IMR-90 (cell line): ENCODE data around the gene RSBN1. TPM values are rescaled to one million over a fixed set of nuclear protein-coding genes. Genes with fewer than 3 reads are reported as not detected.

Experiments
- ATAC-seq: fragments of 200-7000 bp; cut with Tn5 transposase; 2 replicates; pipeline ENCODE4 v1.9.1; 2020; ENCODE audit warnings: low read depth, mild to moderate bottlenecking, moderate library complexity
- BruUV-seq: library from RNA; stranded (reverse); fragments of 400-500 nt; replicated peaks from 2 replicates; lab custom pipeline; 2021; lab: Mats Ljungman, UMichigan
- CTCF ChIA-PET: fragments of 300-600 bp; formaldehyde crosslinking; extraction: SDS; loops from one replicate; lab custom pipeline; 2021; ENCODE audit warnings: antibody characterized with exemption; lab: Yijun Ruan, JAX
- POLR2A ChIA-PET: fragments of 300-600 bp; sonication (Branson Sonifier 250); formaldehyde crosslinking; loops from one replicate; lab custom pipeline; 2022; ENCODE audit warnings: antibody characterized with exemption; ENCODE audit not compliant: unreplicated experiment; lab: Charles Lee
- DNase-seq: peaks from one replicate; pipeline ENCODE4 v3.0.0; 2013
- H2AFZ ChIP-seq: replicated peaks from 2 replicates; pipeline ENCODE3; 2013; ENCODE audit warnings: low read length, mild to moderate bottlenecking; ENCODE audit not compliant: poor library complexity
- H2AK5ac ChIP-seq: 2 replicates; pipeline ENCODE4 v1.6.1; 2013; ENCODE audit warnings: low read depth, low read length, inconsistent platforms
- H2AK9ac ChIP-seq: replicated peaks from 2 replicates; pipeline ENCODE3; 2013; ENCODE audit warnings: mild to moderate bottlenecking, low read depth, low read length, moderate library complexity; ENCODE audit not compliant: poor library complexity
- H2BK120ac ChIP-seq: 2 replicates; pipeline ENCODE4 v1.6.1; 2013; ENCODE audit warnings: low read depth, low read length, inconsistent platforms
- H2BK15ac ChIP-seq: 3 replicates; pipeline ENCODE4 v1.6.1; 2013; ENCODE audit warnings: low read depth, low read length, inconsistent platforms
- H2BK20ac ChIP-seq: 2 replicates; pipeline ENCODE4 v1.6.1; 2013; ENCODE audit warnings: low read depth, mild to moderate bottlenecking, inconsistent platforms, low read length, moderate library complexity
- H2BK5ac ChIP-seq: 2 replicates; pipeline ENCODE4 v1.6.1; 2013; ENCODE audit warnings: mild to moderate bottlenecking, low read depth, low read length, inconsistent platforms; ENCODE audit not compliant: poor library complexity, severe bottlenecking
- H3K14ac ChIP-seq: replicated peaks from 2 replicates; pipeline ENCODE4 v1.6.1; 2013; ENCODE audit warnings: low read depth, low read length, inconsistent platforms
- H3K18ac ChIP-seq: 2 replicates; pipeline ENCODE4 v1.6.1; 2013; ENCODE audit warnings: low read depth, low read length, control low read depth
- H3K23ac ChIP-seq: 2 replicates; pipeline ENCODE4 v1.6.1; 2013; ENCODE audit warnings: low read depth, low read length, inconsistent platforms
- H3K27ac ChIP-seq: 2 replicates; pipeline ENCODE4 v1.5.1; 2013; ENCODE audit warnings: mild to moderate bottlenecking, control low read depth, low read length; ENCODE audit not compliant: insufficient read depth
- H3K27me3 ChIP-seq: 2 replicates; pipeline ENCODE4 v1.6.1; 2013; ENCODE audit warnings: low read length; ENCODE audit not compliant: control insufficient read depth, insufficient read depth
- H3K36me3 ChIP-seq: 2 replicates; pipeline ENCODE4 v1.6.1; 2013; ENCODE audit warnings: low read length, mixed read lengths; ENCODE audit not compliant: control insufficient read depth, insufficient read depth
- H3K4ac ChIP-seq: 2 replicates; pipeline ENCODE4 v1.6.1; 2013; ENCODE audit warnings: low read depth, low read length, inconsistent platforms
- H3K4me1 ChIP-seq: 2 replicates; pipeline ENCODE4 v1.6.1; 2013; ENCODE audit warnings: low read length, mixed read lengths; ENCODE audit not compliant: control insufficient read depth, insufficient read depth
- H3K4me2 ChIP-seq: 2 replicates; pipeline ENCODE4 v1.6.1; 2013; ENCODE audit warnings: low read depth, mild to moderate bottlenecking, control low read depth, low read length, moderate library complexity
- H3K4me3 ChIP-seq: 2 replicates; pipeline ENCODE4 v1.5.1; 2013; ENCODE audit warnings: low read depth, mild to moderate bottlenecking, control low read depth, low read length, moderate library complexity; ENCODE audit not compliant: insufficient read depth
- H3K56ac ChIP-seq: 2 replicates; pipeline ENCODE4 v1.6.1; 2013; ENCODE audit warnings: low read length, inconsistent platforms; ENCODE audit not compliant: insufficient read depth; ENCODE audit errors: extremely low read depth
- H3K79me1 ChIP-seq, 2 experiments: 2 replicates each; pipeline ENCODE4 v1.6.1; 2013; ENCODE audit warnings: low read length in 2 of 2, inconsistent platforms in 1 of 2, low read depth in 1 of 2
- H3K9ac ChIP-seq: 2 replicates; pipeline ENCODE4 v1.6.1; 2013; ENCODE audit warnings: low read depth, low read length, control low read depth
- H3K9me1 ChIP-seq: 2 replicates; pipeline ENCODE4 v1.6.1; 2013; ENCODE audit warnings: low read length, inconsistent platforms; ENCODE audit not compliant: insufficient read depth
- H3K9me3 ChIP-seq: 2 replicates; pipeline ENCODE4 v1.6.1; 2013; ENCODE audit warnings: low read length; ENCODE audit not compliant: control insufficient read depth, insufficient read depth
- H4K20me1 ChIP-seq: 2 replicates; pipeline ENCODE4 v1.6.1; 2013; ENCODE audit warnings: low read length, inconsistent platforms; ENCODE audit not compliant: insufficient read depth
- H4K5ac ChIP-seq: 2 replicates; pipeline ENCODE4 v1.6.1; 2013; ENCODE audit warnings: mild to moderate bottlenecking, low read depth, low read length, control low read depth
- H4K8ac ChIP-seq, 2 experiments: 2 replicates each; pipeline ENCODE4 v1.6.1; 2013; ENCODE audit warnings: low read depth in 2 of 2, low read length in 2 of 2, control low read depth in 1 of 2, inconsistent platforms in 1 of 2
- H4K91ac ChIP-seq: 2 replicates; pipeline ENCODE4 v1.6.1; 2013; ENCODE audit warnings: low read depth, low read length, inconsistent platforms; ENCODE audit not compliant: insufficient read depth
- BHLHE40 ChIP-seq: fragments of 150-350 bp; IDR thresholded peaks from 2 replicates; pipeline ENCODE4 v1.6.1; 2016; ENCODE audit warnings: mild to moderate bottlenecking, low read depth, low read length
- CEBPB ChIP-seq: IDR thresholded peaks from 2 replicates; pipeline ENCODE4 v1.6.1; 2012; ENCODE audit warnings: low read depth, low read length, improper control_type of control experiment
- CHD1 ChIP-seq: IDR thresholded peaks from 2 replicates; pipeline ENCODE4 v1.6.1; 2012; ENCODE audit warnings: low read depth, low read length, improper control_type of control experiment
- CTCF ChIP-seq: conservative IDR thresholded peaks from 2 replicates; pipeline ENCODE4 v1.5.1; 2012; ENCODE audit warnings: mild to moderate bottlenecking, low read depth, low read length, improper control_type of control experiment
- ELK1 ChIP-seq: fragments of 150-350 bp; IDR thresholded peaks from 2 replicates; pipeline ENCODE4 v1.6.1; 2016; ENCODE audit warnings: low read depth, mild to moderate bottlenecking, low read length, moderate library complexity, borderline replicate concordance
- FOS ChIP-seq: fragments of 150-350 bp; IDR thresholded peaks from 2 replicates; pipeline ENCODE4 v1.6.1; 2016; ENCODE audit warnings: low read depth, low read length
- MAFK ChIP-seq: IDR thresholded peaks from 2 replicates; pipeline ENCODE4 v1.6.1; 2012; ENCODE audit warnings: low read depth, low read length, improper control_type of control experiment
- MAZ ChIP-seq: IDR thresholded peaks from 2 replicates; pipeline ENCODE4 v1.6.1; 2012; ENCODE audit warnings: low read depth, mild to moderate bottlenecking, low read length, improper control_type of control experiment, moderate library complexity, borderline replicate concordance
- MXI1 ChIP-seq: IDR thresholded peaks from 2 replicates; pipeline ENCODE4 v1.6.1; 2012; ENCODE audit warnings: low read depth, mild to moderate bottlenecking, low read length, moderate library complexity, borderline replicate concordance
- NFE2L2 ChIP-seq: fragments of 150-350 bp; IDR thresholded peaks from 2 replicates; pipeline ENCODE4 v1.6.1; 2016; ENCODE audit warnings: low read depth, mild to moderate bottlenecking, low read length
- POLR2A ChIP-seq: IDR thresholded peaks from 2 replicates; pipeline ENCODE4 v1.6.1; 2012; ENCODE audit warnings: mild to moderate bottlenecking, low read depth, low read length
- RAD21 ChIP-seq: IDR thresholded peaks from 2 replicates; pipeline ENCODE4 v1.6.1; 2012; ENCODE audit warnings: low read length, improper control_type of control experiment
- RCOR1 ChIP-seq: IDR thresholded peaks from 2 replicates; pipeline ENCODE4 v1.6.1; 2012; ENCODE audit warnings: mild to moderate bottlenecking, low read length, improper control_type of control experiment; ENCODE audit not compliant: insufficient replicate concordance
- RFX5 ChIP-seq: IDR thresholded peaks from 2 replicates; pipeline ENCODE4 v1.8.0; 2012; ENCODE audit warnings: low read depth, mild to moderate bottlenecking, low read length, moderate library complexity
- SMC3 ChIP-seq: fragments of 150-350 bp; IDR thresholded peaks from 2 replicates; pipeline ENCODE4 v1.6.1; 2016; ENCODE audit warnings: low read depth, mild to moderate bottlenecking, antibody characterized with exemption, low read length, moderate library complexity
- USF2 ChIP-seq: fragments of 150-350 bp; IDR thresholded peaks from 2 replicates; pipeline ENCODE4 v1.6.1; 2017; ENCODE audit warnings: mild to moderate bottlenecking, antibody characterized with exemption, low read length, low read depth
- WGBS, 2 experiments: methylation state at CpG; one replicate each; pipeline versions ENCODE4 v1.1.5 to v1.1.7; 2013; ENCODE audit warnings: missing lambda C conversion rate in 2 of 2; ENCODE audit not compliant: insufficient read length in 1 of 2; ENCODE audit errors: extremely low coverage in 2 of 2; 5-methylcytosine and 5-hydroxymethylcytosine counted together
- dilution Hi-C: fragments of 300-500 bp; cut with HindIII; formaldehyde crosslinking; loops from one replicate; pipeline ENCODE4 v1.14.3; 2018; ENCODE audit warnings: low sequenced_read_pairs; ENCODE audit not compliant: unreplicated experiment
- in situ Hi-C: fragments of 300-500 bp; cut with MboI; formaldehyde crosslinking; loops from 3 replicates; pipeline ENCODE4 v1.14.3; 2019; ENCODE audit warnings: low sequenced_read_pairs, inconsistent platforms, mixed read lengths
- intact Hi-C: fragments of 100-400 bp; cut with micrococcal nuclease; formaldehyde crosslinking; loops from 2 replicates; pipeline ENCODE4 v1.10.0; 2022
- polyA plus RNA-seq, 3 experiments: library from polyadenylated mRNA; depleted of rRNA; stranded (reverse); fragments of >200 nt; gene quantifications; 2 replicates each; pipeline ENCODE4 v1.2.3, GENCODE V29; 2012; ENCODE audit warnings: low replicate concordance in 1 of 3
- total RNA-seq: library from RNA; depleted of rRNA; stranded (reverse); fragments of >200 nt; gene quantifications from 2 replicates; pipeline ENCODE4 v1.2.3, GENCODE V29; 2012

Gene RSBN1
- total and polyA plus RNA-seq, 2 of the 4 experiments (the other 2 are of a cell fraction) = 5.3 to 11.7 TPM

GRCh38 chr1:113860891-113861290 is 48.6 kb upstream of the RSBN1 start:
- no peak for TF ChIP-seq RCOR1
- no peak for TF ChIP-seq CEBPB
- no peak for TF ChIP-seq RFX5
- TF ChIP-seq RAD21 = no peak
- no peak for TF ChIP-seq MAZ
- no peak for TF ChIP-seq CHD1
- no peak for TF ChIP-seq ELK1
- no peak for TF ChIP-seq CTCF
- no peak for TF ChIP-seq MAFK
- TF ChIP-seq SMC3 = no peak
- no peak for TF ChIP-seq BHLHE40
- no peak for TF ChIP-seq FOS
- TF ChIP-seq MXI1 = no peak
- TF ChIP-seq USF2 = no peak
- no peak for TF ChIP-seq POLR2A
- no peak for TF ChIP-seq NFE2L2
- H3K27me3 ChIP-seq = no peaks in the 10 kb centered on the region
- H3K14ac ChIP-seq = peak overlapping the region; percentile 95
- POLR2A ChIA-PET = interaction anchor here (0.5 kb wide), 1 partner anchor 984 kb away, joined by 3 read pairs; no protein-coding TSS in a partner anchor
- H3K4ac ChIP-seq = peak overlapping the region; percentile 88
- H4K5ac ChIP-seq = peak overlapping the region; percentile 75
- no TSS peak for BruUV-seq
- H3K9ac ChIP-seq = peak overlapping the region; percentile 55; the same call in 1 of the 2 replicates
- no CpG with 5 or more reads among the region's 3 CpGs for WGBS, 2 experiments
- no peaks in the 10 kb centered on the region for H3K9me1 ChIP-seq
- intact Hi-C loops = no loop called here
- H2AK9ac ChIP-seq = no peak overlapping the region
- H4K91ac ChIP-seq = peak overlapping the region; percentile 84
- H3K4me1 ChIP-seq = peaks cover 10% of the 10 kb centered on the region
- ATAC-seq (peak; percentile 90), DNase-seq (peak; percentile 80)
- peak overlapping the region; percentile 62 for H3K23ac ChIP-seq
- H3K18ac ChIP-seq = peak overlapping the region; percentile 97
- no peaks in the 10 kb centered on the region for H4K20me1 ChIP-seq
- no peaks in the 10 kb centered on the region for H3K9me3 ChIP-seq
- H2BK15ac ChIP-seq = peak overlapping the region; percentile 71
- H2BK120ac ChIP-seq = peak overlapping the region; percentile 98
- H4K8ac ChIP-seq = peak overlapping the region; percentile 79 to 87
- peak overlapping the region; percentile 94 for H3K27ac ChIP-seq
- no peaks in the 10 kb centered on the region for H3K36me3 ChIP-seq
- H3K56ac ChIP-seq = peak overlapping the region; percentile 88
- H2AFZ ChIP-seq = no peak overlapping the region
- dilution Hi-C loops = no loop called here
- no peaks in the 10 kb centered on the region for H3K79me1 ChIP-seq
- peak overlapping the region; percentile 94 for H2BK5ac ChIP-seq
- in situ Hi-C loops = loop anchor here (25.0 kb wide), 1 partner anchor 426 kb away; no protein-coding TSS in a partner anchor
- CTCF ChIA-PET = no interaction called here
- peak overlapping the region; percentile 78; the same call in 1 of the 2 replicates for H3K4me2 ChIP-seq
- no peak overlapping the region; the same call in 1 of the 2 replicates for H3K4me3 ChIP-seq
- H2AK5ac ChIP-seq = peak overlapping the region; percentile 6; the same call in 1 of the 2 replicates
- peak overlapping the region; percentile 97 for H2BK20ac ChIP-seq
